Kidney capillary endothelial cell (primary cell): ENCODE data around the gene SHISA3.
"Not testable (repeated sequence)": the region's sequence is repeated elsewhere in the genome, so short reads cannot be mapped to it uniquely, and the experiment has no call there.

Experiments
- DNase-seq: peaks from one replicate; pipeline ENCODE4 v3.0.0-alpha.2; 2018; ENCODE audit warnings: low spot score

SHISA3 gene

GRCh38 chr4:42396752-42397634 lies at the start of gene SHISA3:
Gene SHISA3, plus strand, starts transcription at chr4:42397488. Its CDS starts 569 bp downstream, at chr4:42398057.
- DNase-seq = no peak

GRCh38 chr4:42348247-42348646 lies 49.0 kb upstream of the SHISA3 start:
- DNase-seq = no peak

GRCh38 chr4:42348692-42349091 lies 48.6 kb upstream of the SHISA3 start:
- DNase-seq = no peak

- no peak for DNase-seq
Observed at GRCh38 chr4:42350611-42351182, 46.6 kb upstream of the SHISA3 start.

- DNase-seq = no peak
Observed at GRCh38 chr4:42352049-42352448, 45.2 kb upstream of the SHISA3 start.

- no peak for DNase-seq
Observed at GRCh38 chr4:42357325-42357724, 40.0 kb upstream of the SHISA3 start.

- no peak for DNase-seq
Observed at GRCh38 chr4:42359711-42360110, 37.6 kb upstream of the SHISA3 start.

GRCh38 chr4:42360256-42360669 lies 37.0 kb upstream of the SHISA3 start:
- no peak for DNase-seq

- DNase-seq = no peak
Observed at GRCh38 chr4:42361456-42361855, 35.8 kb upstream of the SHISA3 start.

GRCh38 chr4:42362591-42362990 lies 34.7 kb upstream of the SHISA3 start:
- no peak for DNase-seq

- DNase-seq = no peak
Observed at GRCh38 chr4:42363614-42364013, 33.7 kb upstream of the SHISA3 start.

- DNase-seq = no peak
Observed at GRCh38 chr4:42364266-42365053, 32.8 kb upstream of the SHISA3 start.

- DNase-seq = no peak
Observed at GRCh38 chr4:42366959-42367358, 30.3 kb upstream of the SHISA3 start.

GRCh38 chr4:42369489-42369888 lies 27.8 kb upstream of the SHISA3 start:
- no peak for DNase-seq

- DNase-seq = peak; percentile 57
Observed at GRCh38 chr4:42371305-42372252, 25.7 kb upstream of the SHISA3 start.

GRCh38 chr4:42372303-42372702 lies 25.0 kb upstream of the SHISA3 start:
- DNase-seq = not testable (repeated sequence)

- DNase-seq = no peak
Observed at GRCh38 chr4:42377497-42377896, 19.8 kb upstream of the SHISA3 start.

GRCh38 chr4:42381666-42382065 lies 15.6 kb upstream of the SHISA3 start:
- DNase-seq = no peak

GRCh38 chr4:42385516-42385915 lies 11.8 kb upstream of the SHISA3 start:
- no peak for DNase-seq

GRCh38 chr4:42390622-42391354 lies 6.5 kb upstream of the SHISA3 start:
- no peak for DNase-seq

- DNase-seq = no peak
Observed at GRCh38 chr4:42391355-42391664, 6.0 kb upstream of the SHISA3 start.
